ENCODE results near the gene ERP29.
"Not testable (repeated sequence)": the region's sequence is repeated elsewhere in the genome, so short reads cannot be mapped to it uniquely, and the experiment has no call there.

Gene ERP29

GRCh38 chr12:112032292-112032691 lies 19.1 kb downstream of the ERP29 start:
- DNase-seq (ENCODE audit: extremely low read depth in 1 of 2, low read depth in 1 of 2): no peak

- DNase-seq (ENCODE audit: extremely low read depth in 1 of 2, low read depth in 1 of 2): no peak
Measured at GRCh38 chr12:112035219-112035785, 22.1 kb downstream of the ERP29 start.

GRCh38 chr12:112036614-112037013 lies 23.4 kb downstream of the ERP29 start:
- DNase-seq (ENCODE audit: extremely low read depth in 1 of 2, low read depth in 1 of 2): not testable (repeated sequence)

GRCh38 chr12:112046003-112046402 lies 32.8 kb downstream of the ERP29 start:
- no peak for DNase-seq (ENCODE audit: extremely low read depth in 1 of 2, low read depth in 1 of 2)

GRCh38 chr12:112049351-112049750 lies 36.1 kb downstream of the ERP29 start:
- DNase-seq (ENCODE audit: extremely low read depth in 1 of 2, low read depth in 1 of 2): no peak

- DNase-seq (ENCODE audit: extremely low read depth in 1 of 2, low read depth in 1 of 2): no peak
Measured at GRCh38 chr12:112061137-112061536, 47.9 kb downstream of the ERP29 start.

- no peak for DNase-seq (ENCODE audit: extremely low read depth in 1 of 2, low read depth in 1 of 2)
Measured at GRCh38 chr12:112063273-112063672, 50.0 kb downstream of the ERP29 start.

GRCh38 chr12:112066566-112066965 lies 53.3 kb downstream of the ERP29 start:
- no peak for DNase-seq (ENCODE audit: extremely low read depth in 1 of 2, low read depth in 1 of 2)
